Fibroblast of the aortic adventitia (primary cell): ENCODE data around the gene NDFIP1. TPM values are rescaled to one million over a fixed set of nuclear protein-coding genes. Genes with fewer than 3 reads are reported as not detected.

Source experiments
- DNase-seq: peaks from one replicate; pipeline ENCODE4 v3.0.0-alpha.2; 2010; ENCODE audit warnings: low read depth
- H3K4me3 ChIP-seq: 2 replicates; pipeline ENCODE4 v1.5.1; 2011; ENCODE audit warnings: low read depth, mild to moderate bottlenecking, control low read depth, low read length, moderate library complexity
- CTCF ChIP-seq: IDR thresholded peaks from 2 replicates; pipeline ENCODE4 v1.5.1; 2011; ENCODE audit warnings: mild to moderate bottlenecking, low read length, control low read depth, inconsistent platforms; ENCODE audit not compliant: insufficient read depth
- total RNA-seq: library from RNA; depleted of rRNA; stranded (reverse); fragments of >200 nt; gene quantifications from 2 replicates; pipeline ENCODE4 v1.2.3, GENCODE V29; 2012; ENCODE audit warnings: low replicate concordance

Gene NDFIP1
- total RNA-seq, 1 donor = 71.4 TPM

GRCh38 chr5:142128675-142129208 lies 20.2 kb downstream of the NDFIP1 start:
- DNase-seq = no peak
- no peak overlapping the region for H3K4me3 ChIP-seq
- TF ChIP-seq CTCF = no peak

GRCh38 chr5:142129446-142130066 lies 21.0 kb downstream of the NDFIP1 start:
- TF ChIP-seq CTCF = no peak
- no peak for DNase-seq
- H3K4me3 ChIP-seq = peak overlapping the region; percentile 55

- TF ChIP-seq CTCF = no peak
- no peak for DNase-seq
- no peak overlapping the region for H3K4me3 ChIP-seq
Observed at GRCh38 chr5:142131394-142131793, 22.8 kb downstream of the NDFIP1 start.

- TF ChIP-seq CTCF = no peak
- no peak for DNase-seq
- H3K4me3 ChIP-seq = no peak overlapping the region
Observed at GRCh38 chr5:142132916-142133315, 24.3 kb downstream of the NDFIP1 start.

GRCh38 chr5:142133330-142134206 lies 25.0 kb downstream of the NDFIP1 start:
- TF ChIP-seq CTCF = no peak

GRCh38 chr5:142134331-142135010 lies 25.9 kb downstream of the NDFIP1 start:
- H3K4me3 ChIP-seq = no peak overlapping the region
- no peak for TF ChIP-seq CTCF
- DNase-seq = no peak

More at GRCh38 chr5:142133330-142134206, 25.0 kb downstream of the NDFIP1 start:
- no peak for DNase-seq
- H3K4me3 ChIP-seq = no peak overlapping the region
